Large intestine (tissue), 3 donors: ENCODE results near the gene DOP1B. TPM values are rescaled to one million over a fixed set of nuclear protein-coding genes. Genes with fewer than 3 reads are reported as not detected.
"Not testable (repeated sequence)": the region's sequence is repeated elsewhere in the genome, so short reads cannot be mapped to it uniquely, and the experiment has no call there.

Experiments
- DNase-seq, 2 donors: peaks; one replicate each; pipeline versions ENCODE4 v3.0.0 to v3.0.0-alpha.2; 2013
- H3K27ac ChIP-seq: one replicate; pipeline ENCODE4 v1.5.1; 2013; ENCODE audit warnings: low read length
- H3K27me3 ChIP-seq: 2 replicates; pipeline ENCODE4 v1.6.1; 2013; ENCODE audit warnings: low read length; ENCODE audit not compliant: control insufficient read depth, insufficient read depth
- H3K36me3 ChIP-seq: 2 replicates; pipeline ENCODE4 v1.6.1; 2013; ENCODE audit warnings: low read length; ENCODE audit not compliant: control insufficient read depth, insufficient read depth
- H3K4me1 ChIP-seq: one replicate; pipeline ENCODE4 v1.6.1; 2013; ENCODE audit warnings: low read length; ENCODE audit not compliant: control insufficient read depth, insufficient read depth
- H3K4me3 ChIP-seq: one replicate; pipeline ENCODE4 v1.5.1; 2013; ENCODE audit warnings: low read length
- H3K9me3 ChIP-seq: one replicate; pipeline ENCODE4 v1.6.1; 2013; ENCODE audit warnings: mild to moderate bottlenecking, low read depth, low read length, moderate library complexity; ENCODE audit not compliant: control insufficient read depth
- WGBS: methylation state at CpG from one replicate; pipeline ENCODE4 v1.1.5; 2013; ENCODE audit warnings: low lambda C conversion rate; ENCODE audit not compliant: insufficient coverage; 5-methylcytosine and 5-hydroxymethylcytosine counted together
- polyA plus RNA-seq: library from polyadenylated mRNA; unstranded; fragments of 120-200 nt; gene quantifications from one replicate; pipeline ENCODE4 v1.2.1, GENCODE V29; 2013

Gene DOP1B
- polyA plus RNA-seq, 1 donor, result 16.0 TPM

DNA sequence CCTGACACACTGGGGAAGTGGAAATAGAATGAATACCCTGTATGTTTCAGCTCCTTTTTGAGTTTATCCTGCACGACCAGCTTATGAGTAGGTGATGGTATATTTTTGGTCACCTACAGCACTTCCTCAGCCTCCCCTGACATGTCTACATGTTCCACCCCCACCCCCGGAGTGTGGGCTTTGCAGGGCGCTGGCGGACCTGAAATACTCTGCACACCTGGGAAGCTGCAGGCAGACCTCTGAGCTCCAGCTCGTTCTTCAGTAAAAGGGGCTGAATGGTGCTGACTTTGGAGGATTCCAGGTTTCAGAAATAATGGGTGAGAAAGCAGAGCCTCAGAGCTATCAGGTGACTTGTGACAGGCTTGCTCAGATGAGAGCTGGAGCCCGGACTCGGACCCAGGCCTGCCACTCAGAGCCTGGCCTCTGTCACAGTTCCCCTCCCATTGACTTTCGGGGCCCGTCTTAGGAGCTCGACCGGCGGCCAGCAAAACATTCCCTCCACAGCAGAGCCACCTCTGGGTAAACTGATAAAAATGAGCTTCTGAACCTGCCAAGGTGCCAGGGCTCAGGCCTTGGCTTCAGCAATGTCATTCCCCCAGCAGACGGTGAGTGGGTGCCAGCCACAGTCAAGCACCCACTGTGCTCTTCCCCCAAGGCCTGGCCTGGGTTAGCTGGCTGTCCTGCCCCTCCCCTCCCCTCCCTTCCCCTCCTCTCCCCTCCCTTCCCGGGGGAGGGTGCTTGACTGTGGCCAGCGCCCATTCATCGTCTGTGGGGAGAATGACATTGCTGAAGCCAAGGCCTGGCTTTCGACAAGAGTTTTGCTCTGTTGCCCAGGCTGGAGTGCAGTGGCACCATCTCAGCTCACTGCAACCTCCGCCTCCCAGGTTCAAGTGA, 30.1 kb downstream of the DOP1B start:
- H3K4me1 ChIP-seq, result peaks cover 10% of the 10 kb centered on the region
- no peak for DNase-seq

DNA sequence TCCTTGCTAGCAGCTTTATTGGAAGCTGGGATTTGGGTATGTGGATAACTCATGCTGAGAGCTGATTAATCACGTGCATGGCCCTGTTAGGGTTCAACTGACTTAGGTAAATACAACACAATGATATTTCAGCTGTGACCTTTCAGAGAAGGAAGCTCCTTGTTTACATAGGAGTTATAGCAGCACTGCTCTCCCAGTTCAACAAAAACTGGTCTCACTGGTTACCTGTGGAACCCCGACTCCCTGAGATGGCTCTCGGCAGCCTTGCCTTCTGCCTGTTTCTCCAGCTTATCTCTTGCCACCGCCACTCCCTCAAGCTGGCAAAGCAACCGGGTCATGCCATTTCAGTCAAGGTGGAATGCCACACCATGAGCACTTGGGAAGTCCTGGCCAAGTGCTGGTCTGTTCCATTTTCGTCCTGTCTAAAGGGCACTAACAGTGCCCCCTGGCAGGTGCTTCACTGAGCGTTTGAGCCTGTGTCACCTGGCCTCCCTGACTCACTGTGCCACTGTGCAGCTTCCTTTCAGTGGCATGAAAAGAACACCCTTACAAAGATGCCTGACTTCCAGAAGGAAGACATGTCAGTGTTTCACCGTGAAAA, 31.6 kb downstream of the DOP1B start:
- peak; percentile 33 to 68 for DNase-seq
- Histone ChIP-seq H3K4me3 (no peak overlapping the region), H3K9me3 (no peaks in the 10 kb centered on the region), H3K4me1 (peaks cover 10% of the 10 kb centered on the region), H3K27me3 (no peaks in the 10 kb centered on the region), H3K36me3 (no peaks in the 10 kb centered on the region), H3K27ac (peak overlapping the region; percentile 46)
- no CpG with 5 or more reads among the region's 8 CpGs for WGBS

More for the DNA sequence above, 30.1 kb downstream of the DOP1B start:
- Histone ChIP-seq H3K27me3 (no peaks in the 10 kb centered on the region), H3K27ac (no peak overlapping the region), H3K4me3 (no peak overlapping the region), H3K9me3 (no peaks in the 10 kb centered on the region), H3K36me3 (no peaks in the 10 kb centered on the region)
- WGBS, result no CpG with 5 or more reads among the region's 18 CpGs

DNA sequence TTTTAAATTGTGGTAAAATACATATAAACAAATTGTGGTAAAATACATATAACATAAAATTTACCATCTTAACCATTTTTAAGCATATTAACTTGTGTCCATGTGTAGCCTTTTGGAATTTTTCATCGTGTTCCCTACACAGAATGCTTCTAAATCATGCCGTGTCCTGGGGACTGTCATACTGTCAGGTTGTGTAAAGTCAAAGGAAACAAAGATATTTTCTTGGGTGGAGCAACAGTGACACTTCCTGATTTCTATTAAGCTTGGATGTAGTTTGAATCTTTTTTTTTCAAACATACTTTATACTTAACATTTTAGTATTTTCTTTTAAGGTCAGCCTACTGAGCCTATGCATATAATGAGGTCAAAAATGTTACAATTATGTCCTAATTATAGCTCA, 32.3 kb downstream of the DOP1B start:
- H3K4me3 ChIP-seq, result no peak overlapping the region
- WGBS, result no CpG with 5 or more reads among the region's 2 CpGs
- H3K36me3 ChIP-seq, result no peaks in the 10 kb centered on the region
- H3K9me3 ChIP-seq, result no peaks in the 10 kb centered on the region
- H3K4me1 ChIP-seq, result peaks cover 10% of the 10 kb centered on the region
- no peak overlapping the region for H3K27ac ChIP-seq
- no peak for DNase-seq
- H3K27me3 ChIP-seq, result no peaks in the 10 kb centered on the region

DNA sequence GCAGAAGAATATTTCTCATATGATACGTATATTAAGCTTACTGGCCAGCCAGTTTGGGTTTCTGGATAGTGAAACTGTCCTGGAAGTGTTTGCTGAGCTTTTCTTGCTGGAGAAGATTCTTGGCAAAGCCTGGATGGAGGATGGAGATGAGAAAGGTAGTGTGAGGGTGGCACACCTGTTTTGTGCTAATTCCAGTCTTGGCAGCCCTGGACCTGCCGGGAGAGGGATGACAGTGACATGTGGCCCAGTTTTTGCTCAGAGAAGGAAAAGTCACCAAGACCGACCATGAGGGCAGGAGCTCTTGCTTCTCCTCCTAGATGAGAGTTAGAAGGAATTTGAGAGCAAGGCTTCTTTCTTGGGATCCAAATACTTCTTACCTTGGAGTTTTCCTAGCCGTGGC, 34.1 kb downstream of the DOP1B start:
- H3K4me3 ChIP-seq, result no peak overlapping the region
- H3K27me3 ChIP-seq, result no peaks in the 10 kb centered on the region
- WGBS, result no CpG with 5 or more reads among the region's 4 CpGs
- no peak for DNase-seq
- H3K4me1 ChIP-seq, result peaks cover 10% of the 10 kb centered on the region
- H3K27ac ChIP-seq, result no peak overlapping the region
- no peaks in the 10 kb centered on the region for H3K36me3 ChIP-seq
- no peaks in the 10 kb centered on the region for H3K9me3 ChIP-seq

DNA sequence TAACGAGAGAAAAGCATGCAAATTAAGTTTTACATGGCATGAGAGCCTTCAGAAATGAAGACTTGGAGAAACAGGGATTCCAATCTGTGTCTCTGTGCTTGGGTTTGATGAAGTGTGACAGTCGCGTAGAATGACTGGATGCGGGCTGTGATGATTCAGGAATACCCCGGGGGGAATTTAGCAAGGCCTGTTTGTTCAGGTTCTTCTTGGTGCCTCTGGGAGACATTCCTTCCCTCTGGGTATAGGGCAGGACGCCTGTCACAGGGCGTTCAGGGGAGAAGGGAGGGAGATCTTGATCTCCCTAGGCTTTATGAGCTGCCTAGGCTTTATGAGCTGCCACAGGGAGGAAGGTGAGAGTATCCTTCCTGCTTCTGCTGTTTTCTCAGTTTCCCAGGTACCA, 36.6 kb downstream of the DOP1B start:
- peaks cover 5% of the 10 kb centered on the region for H3K4me1 ChIP-seq
- no peak overlapping the region for H3K27ac ChIP-seq
- H3K36me3 ChIP-seq, result no peaks in the 10 kb centered on the region
- no peaks in the 10 kb centered on the region for H3K27me3 ChIP-seq
- H3K4me3 ChIP-seq, result no peak overlapping the region
- WGBS, result no CpG with 5 or more reads among the region's 7 CpGs
- DNase-seq, result no peak
- no peaks in the 10 kb centered on the region for H3K9me3 ChIP-seq

DNA sequence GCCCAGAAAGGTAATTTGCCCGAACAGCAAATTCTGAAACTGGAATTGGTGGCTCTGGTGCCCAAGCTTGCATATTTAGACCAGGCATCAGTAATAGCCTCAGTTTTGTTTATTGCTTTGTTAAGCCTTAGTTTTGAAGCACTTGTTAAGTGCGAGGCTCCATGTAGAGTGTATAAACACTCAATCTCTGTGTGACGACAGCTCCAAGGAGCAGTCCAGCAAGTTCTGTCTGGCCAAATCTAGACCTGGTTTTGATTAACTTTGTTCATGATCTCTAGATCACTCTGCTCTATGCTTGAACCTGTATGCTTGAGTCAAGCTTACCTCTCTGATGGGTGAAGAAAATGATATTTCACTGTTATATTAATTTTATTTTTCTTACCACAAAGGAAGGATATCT, 37.4 kb downstream of the DOP1B start:
- H3K36me3 ChIP-seq, result no peaks in the 10 kb centered on the region
- no peaks in the 10 kb centered on the region for H3K9me3 ChIP-seq
- no CpG with 5 or more reads among the region's 3 CpGs for WGBS
- no peaks in the 10 kb centered on the region for H3K27me3 ChIP-seq
- no peak for DNase-seq
- H3K27ac ChIP-seq, result no peak overlapping the region
- no peak overlapping the region for H3K4me3 ChIP-seq
- peaks cover 5% of the 10 kb centered on the region for H3K4me1 ChIP-seq

DNA sequence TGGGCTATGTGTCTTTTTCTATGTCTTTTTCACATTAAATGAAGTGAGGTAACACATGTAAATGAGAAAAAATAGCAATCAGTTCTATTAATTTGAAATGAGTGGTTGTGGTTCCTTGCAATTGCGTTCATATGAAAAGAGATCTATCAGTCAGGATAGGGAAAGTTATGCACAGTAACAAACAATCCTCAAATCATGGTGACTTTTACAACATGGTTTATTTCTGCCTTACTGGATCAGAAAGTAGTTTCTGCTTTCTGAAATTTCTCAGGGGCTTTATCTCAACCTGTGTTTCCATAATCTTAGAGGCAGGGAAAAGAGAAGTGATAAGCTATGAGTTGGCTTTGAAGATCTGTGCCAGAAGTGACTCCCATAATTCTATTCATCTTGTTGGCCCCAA, 39.0 kb downstream of the DOP1B start:
- Histone ChIP-seq H3K9me3 (no peaks in the 10 kb centered on the region), H3K4me1 (peaks cover 6% of the 10 kb centered on the region), H3K27ac (no peak overlapping the region), H3K27me3 (no peaks in the 10 kb centered on the region), H3K4me3 (no peak overlapping the region), H3K36me3 (peaks cover 2% of the 10 kb centered on the region)
- DNase-seq, result no peak
- WGBS, result no CpG with 5 or more reads among the region's 1 CpG

DNA sequence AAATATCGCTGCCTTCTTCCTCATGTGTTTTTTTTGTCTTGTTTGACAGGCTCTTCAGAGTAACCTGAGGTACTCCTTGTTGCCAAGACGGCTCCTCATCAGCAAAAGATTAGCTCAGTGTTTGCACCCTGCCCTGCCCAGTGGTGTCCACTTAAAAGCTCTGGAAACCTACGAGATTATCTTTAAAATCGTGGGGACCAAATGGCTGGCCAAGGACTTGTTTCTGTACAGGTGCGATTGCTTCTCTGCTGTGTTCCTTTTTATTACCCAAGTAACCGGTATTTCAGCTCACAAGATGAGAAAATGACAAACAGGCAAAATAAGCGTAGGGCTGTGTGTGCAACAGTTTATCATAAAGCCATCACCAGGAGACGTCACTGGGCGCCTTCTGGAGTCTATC, 42.4 kb downstream of the DOP1B start:
- H3K4me3 ChIP-seq, result no peak overlapping the region
- H3K27me3 ChIP-seq, result no peaks in the 10 kb centered on the region
- peak in 1 of 2 donors; percentile 44 for DNase-seq
- 0% methylated on average over 1 of the region's 9 CpGs for WGBS
- no peaks in the 10 kb centered on the region for H3K9me3 ChIP-seq
- peaks cover 2% of the 10 kb centered on the region for H3K36me3 ChIP-seq
- peak overlapping the region; percentile 45 for H3K27ac ChIP-seq
- H3K4me1 ChIP-seq, result peaks cover 27% of the 10 kb centered on the region

DNA sequence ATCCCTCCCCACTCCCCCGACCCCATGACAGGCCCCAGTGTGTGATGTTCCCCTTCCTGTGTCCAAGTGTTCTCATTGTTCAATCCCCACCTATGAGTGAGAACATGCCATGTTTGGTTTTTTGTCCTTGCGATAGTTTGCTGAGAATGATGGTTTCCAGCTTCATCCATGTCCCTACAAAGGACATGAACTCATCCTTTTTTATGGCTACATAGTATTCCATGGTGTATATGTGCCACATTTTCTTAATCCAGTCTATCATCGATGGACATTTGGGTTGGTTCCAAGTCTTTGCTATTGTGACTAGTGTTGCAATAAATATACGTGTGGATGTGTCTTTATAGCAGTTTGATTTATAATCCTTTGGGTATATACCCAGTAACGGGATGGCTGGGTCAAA, 43.0 kb downstream of the DOP1B start:
- H3K27me3 ChIP-seq, H3K4me3 ChIP-seq, DNase-seq, H3K36me3 ChIP-seq, H3K27ac ChIP-seq, H3K9me3 ChIP-seq: not testable (repeated sequence)
- H3K4me1 ChIP-seq, result peaks cover 32% of the 10 kb centered on the region
- WGBS, result no CpG with 5 or more reads among the region's 5 CpGs

DNA sequence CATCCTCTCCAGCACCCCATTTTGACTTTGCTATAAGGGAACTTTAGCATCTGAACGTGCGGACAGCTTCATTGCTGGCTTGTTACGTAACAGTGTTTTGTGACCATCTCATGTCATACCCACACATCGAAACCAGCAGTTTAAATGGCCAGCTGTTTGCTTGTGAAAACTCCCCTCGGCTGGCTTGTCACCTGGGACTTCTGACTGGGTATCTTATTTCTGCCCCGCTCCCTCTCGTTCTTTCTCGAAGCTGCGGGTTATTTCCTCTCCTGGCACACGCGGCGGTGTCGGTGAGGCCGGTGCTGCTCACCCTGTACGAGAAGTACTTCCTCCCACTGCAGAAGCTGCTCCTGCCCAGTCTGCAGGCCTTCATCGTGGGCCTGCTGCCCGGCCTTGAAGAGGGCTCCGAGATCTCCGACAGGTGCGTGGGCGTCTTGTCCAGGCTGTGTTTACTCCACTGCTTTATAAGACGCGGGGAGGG, 43.5 kb downstream of the DOP1B start:
- 20% methylated on average over 1 of the region's 23 CpGs for WGBS
- peak; percentile 79 to 96 for DNase-seq
- Histone ChIP-seq H3K27ac (no peak overlapping the region), H3K27me3 (no peaks in the 10 kb centered on the region), H3K4me3 (no peak overlapping the region), H3K36me3 (peaks cover 2% of the 10 kb centered on the region), H3K4me1 (peaks cover 32% of the 10 kb centered on the region), H3K9me3 (no peaks in the 10 kb centered on the region)
